K562 (cell line): ENCODE data around the gene B3GALT4. TPM values are rescaled to one million over a fixed set of nuclear protein-coding genes. Genes with fewer than 3 reads are reported as not detected.

ENCODE experiments used
- CAMTA2 ChIP-seq: fragments of 250-450 bp; sonication (Bioruptor Pico); conservative IDR thresholded peaks from 2 replicates; pipeline ENCODE4 v1.5.1; 2022
- CREB3L1 ChIP-seq: fragments of 450-650 bp; IDR thresholded peaks from 2 replicates; pipeline ENCODE4 v1.6.1; 2014; ENCODE audit warnings: low read depth, mild to moderate bottlenecking, moderate library complexity, borderline replicate concordance
- CTBP1 ChIP-seq: fragments of 450-650 bp; IDR thresholded peaks from 2 replicates; pipeline ENCODE4 v1.6.1; 2016; ENCODE audit warnings: borderline replicate concordance
- HDAC2 ChIP-seq: fragments of 450-650 bp; IDR thresholded peaks from 2 replicates; pipeline ENCODE4 v1.6.1; 2016; ENCODE audit warnings: mild to moderate bottlenecking
- IRF2 ChIP-seq: sonication (generic); formaldehyde crosslinking; IDR thresholded peaks from 2 replicates; pipeline ENCODE4 v1.8.1; 2022; ENCODE audit warnings: mild to moderate bottlenecking, missing genetic modification reagents
- LARP7 ChIP-seq: fragments of 450-650 bp; IDR thresholded peaks from 2 replicates; pipeline ENCODE4 v1.6.1; 2016
- MYC ChIP-seq, 2 experiments: fragments of 250-450 bp in 1 of 2; sonication (Bioruptor Pico) in 1 of 2; IDR thresholded peaks; 2 replicates each; pipeline versions ENCODE4 v1.5.1 to v1.6.1; 2012 to 2021; ENCODE audit warnings: low read depth in 2 of 2, borderline replicate concordance in 1 of 2, improper control_type of control experiment in 1 of 2, low read length in 1 of 2, mild to moderate bottlenecking in 1 of 2, moderate library complexity in 1 of 2
- NFATC3 ChIP-seq: fragments of 450-650 bp; IDR thresholded peaks from 2 replicates; pipeline ENCODE4 v1.6.1; 2017; ENCODE audit warnings: mild to moderate bottlenecking
- SFPQ ChIP-seq: fragments of 200-400 bp; formaldehyde crosslinking; IDR thresholded peaks from 2 replicates; pipeline ENCODE4 v1.6.1; 2017; ENCODE audit warnings: mild to moderate bottlenecking, low read depth, low read length, moderate library complexity
- SIN3B ChIP-seq: fragments of 450-650 bp; IDR thresholded peaks from 2 replicates; pipeline ENCODE4 v1.6.1; 2017; ENCODE audit warnings: low read depth, mild to moderate bottlenecking, moderate library complexity
- TEAD1 ChIP-seq, 2 experiments: fragments of 450-650 bp in 1 of 2; sonication (generic) in 1 of 2; formaldehyde crosslinking; IDR thresholded peaks; 2 replicates each; pipeline versions ENCODE4 v1.4.0 to v1.8.0; 2020 to 2022; ENCODE audit warnings: mild to moderate bottlenecking in 2 of 2, missing genetic modification reagents in 1 of 2
- XRCC5 ChIP-seq: fragments of 200-400 bp; formaldehyde crosslinking; IDR thresholded peaks from 2 replicates; pipeline ENCODE4 v1.6.1; 2017; ENCODE audit warnings: low read depth, mild to moderate bottlenecking, low read length
- ZBED1 ChIP-seq: IDR thresholded peaks from 2 replicates; pipeline ENCODE4 v1.6.1; 2014
- ZBTB11 ChIP-seq, 3 experiments: fragments of 200-800 bp in 1 of 3; fragments of 250-450 bp in 1 of 3; fragments of 450-650 bp in 1 of 3; sonication (Bioruptor Pico) in 1 of 3; sonication (Bioruptor generic) in 1 of 3; formaldehyde crosslinking in 1 of 3; IDR thresholded peaks; 2 replicates each; pipeline versions ENCODE4 v1.6.1 to v1.8.0; 2016 to 2022; ENCODE audit warnings: mild to moderate bottlenecking in 2 of 3, missing genetic modification characterization in 2 of 3, missing compliant biosample characterization in 1 of 3, moderate library complexity in 1 of 3
- ZNF23 ChIP-seq: fragments of 250-450 bp; sonication (Bioruptor Pico); IDR thresholded peaks from 2 replicates; pipeline ENCODE4 v1.4.0; 2020; ENCODE audit warnings: mild to moderate bottlenecking
- ZNF384 ChIP-seq: IDR thresholded peaks from 2 replicates; pipeline ENCODE4 v1.6.1; 2012; ENCODE audit warnings: low read depth, low read length, improper control_type of control experiment
- ZNF57 ChIP-seq: fragments of 450-650 bp; formaldehyde crosslinking; IDR thresholded peaks from 2 replicates; pipeline ENCODE4 v1.4.0; 2020; ENCODE audit warnings: mild to moderate bottlenecking, moderate library complexity
- ZNF639 ChIP-seq, 2 experiments: fragments of 200-800 bp in 1 of 2; sonication (Bioruptor generic) in 1 of 2; sonication (generic) in 1 of 2; formaldehyde crosslinking in 1 of 2; IDR thresholded peaks in 1 of 2; conservative IDR thresholded peaks in 1 of 2; 2 replicates each; pipeline versions ENCODE4 v1.5.0 to v1.6.1; 2016 to 2020; ENCODE audit warnings: missing compliant biosample characterization in 1 of 2, missing genetic modification characterization in 1 of 2, missing genetic modification reagents in 1 of 2
- polyA plus RNA-seq, 8 experiments: library from polyadenylated mRNA; depleted of rRNA in 4 of 8; stranded (reverse) in 5 of 8; unstranded in 3 of 8; fragments of >200 nt; fragmentation: Nextera tagmentation in 2 of 8; fragmentation: Illumina TruSeq in 1 of 8; extraction: Ambion mirVana in 2 of 8; extraction: Trizol in 1 of 8; gene quantifications; 2 replicates each; pipeline versions ENCODE4 v1.2.1 to v1.2.3, GENCODE V29; 2011 to 2014; ENCODE audit warnings: inconsistent platforms in 1 of 8, missing spikeins in 1 of 8
- total RNA-seq, 7 experiments: library from RNA; depleted of rRNA in 6 of 7; stranded (reverse); fragments of >200 nt in 6 of 7; fragmentation: Illumina TruSeq in 2 of 7; extraction: Trizol in 2 of 7; gene quantifications; 2 replicates each; pipeline versions ENCODE4 v1.2.1 to v1.2.3, GENCODE V29; 2011 to 2021; ENCODE audit warnings: low replicate concordance in 1 of 7

B3GALT4 gene
- total and polyA plus RNA-seq, 9 of the 15 experiments (the other 6 are each of a cell fraction or from before 2014, with no cell fraction given) = 0.11 to 1.3 (median 0.53) TPM; not detected in 1

- TF ChIP-seq ZNF639 (CRISPR knock-in tag; conservative IDR thresholded peaks at IDR 0.05 in 1 of 2, IDR thresholded peaks at IDR 0.05 in 1 of 2) (0 out of 4 replicates have a peak, but pooled peaks of 1 of the 2 experiments have one; percentile 45), CAMTA2 (no peak), ZBED1 (no peak), HDAC2 (no peak), MYC (IDR thresholded peaks at IDR 0.05; ENCODE audit: low read depth, low read length) (peak; percentile 49), MYC (CRISPR knock-in tag; IDR thresholded peaks at IDR 0.05; ENCODE audit: borderline replicate concordance, low read depth) (no peak), IRF2 (CRISPR knock-in tag) (no peak), CTBP1 (peak; percentile 83; the same call in 1 of the 2 replicates), SFPQ (no peak), TEAD1 (CRISPR knock-in tag; IDR thresholded peaks at IDR 0.05) (peak in 1 of 2 experiments; percentile 76; a peak in 1 of 4 replicates), LARP7 (no peak), ZNF384 (peak; percentile 21; the same call in 1 of the 2 replicates), NFATC3 (no peak), CREB3L1 (peak; percentile 41; the same call in 1 of the 2 replicates), SIN3B (no peak), ZBTB11 (CRISPR knock-in tag; IDR thresholded peaks at IDR 0.05) (no peak), ZNF57 (CRISPR knock-in tag) (no peak), XRCC5 (peak; percentile 98), ZNF23 (no peak)
These were observed 3.1 kb downstream of the B3GALT4 start (continued) for GRCh38 chr6:33279971-33280511.
